GM21423 (cell line): ENCODE data around the gene VGLL4.

Source experiments
- ATAC-seq: cut with Tn5 transposase; IDR thresholded peaks from one replicate; pipeline ENCODE4 v1.9.1; 2021; ENCODE audit warnings: mild to moderate bottlenecking, moderate library complexity; ENCODE audit not compliant: unreplicated experiment

The VGLL4 gene

DNA sequence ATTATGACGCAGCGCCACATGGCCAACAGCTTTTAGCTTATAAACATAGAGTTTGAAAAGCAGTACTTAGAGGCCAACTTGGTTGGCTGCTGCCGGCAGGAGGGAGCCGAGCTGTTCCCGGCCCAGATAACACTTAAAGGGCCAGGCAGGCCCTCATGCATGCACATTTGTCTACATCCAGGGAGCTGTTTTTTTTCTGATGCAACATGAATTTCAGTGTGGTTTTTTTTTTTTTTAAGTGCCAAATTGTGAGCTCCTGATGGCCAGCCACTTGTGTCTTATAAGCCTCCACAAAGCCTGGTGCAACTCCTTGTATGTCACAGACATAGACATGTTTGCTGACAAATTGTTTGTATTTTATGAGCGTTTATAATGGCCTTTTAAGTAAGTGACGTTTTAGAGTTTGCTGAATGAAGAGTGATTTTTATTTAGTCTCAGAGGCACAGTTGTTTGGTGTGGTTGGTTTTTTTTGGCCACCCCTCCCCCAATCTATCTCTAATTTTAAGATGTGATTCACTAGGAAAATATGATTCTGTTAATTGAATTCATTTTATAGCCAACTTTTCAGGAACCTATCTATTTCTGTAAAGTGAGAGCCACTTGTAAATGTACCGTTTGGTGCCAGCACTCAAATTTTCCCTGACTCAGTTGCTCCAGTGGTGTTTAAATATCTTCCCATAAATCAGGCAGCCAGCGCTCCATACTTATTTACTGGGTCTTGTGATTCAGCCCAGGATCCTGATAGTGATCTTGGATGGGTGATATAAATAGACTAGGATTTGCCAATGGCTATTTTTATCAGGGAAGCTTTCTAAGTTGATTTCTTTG lies 134.3 kb downstream of the VGLL4 start:
- ATAC-seq: no peak

DNA sequence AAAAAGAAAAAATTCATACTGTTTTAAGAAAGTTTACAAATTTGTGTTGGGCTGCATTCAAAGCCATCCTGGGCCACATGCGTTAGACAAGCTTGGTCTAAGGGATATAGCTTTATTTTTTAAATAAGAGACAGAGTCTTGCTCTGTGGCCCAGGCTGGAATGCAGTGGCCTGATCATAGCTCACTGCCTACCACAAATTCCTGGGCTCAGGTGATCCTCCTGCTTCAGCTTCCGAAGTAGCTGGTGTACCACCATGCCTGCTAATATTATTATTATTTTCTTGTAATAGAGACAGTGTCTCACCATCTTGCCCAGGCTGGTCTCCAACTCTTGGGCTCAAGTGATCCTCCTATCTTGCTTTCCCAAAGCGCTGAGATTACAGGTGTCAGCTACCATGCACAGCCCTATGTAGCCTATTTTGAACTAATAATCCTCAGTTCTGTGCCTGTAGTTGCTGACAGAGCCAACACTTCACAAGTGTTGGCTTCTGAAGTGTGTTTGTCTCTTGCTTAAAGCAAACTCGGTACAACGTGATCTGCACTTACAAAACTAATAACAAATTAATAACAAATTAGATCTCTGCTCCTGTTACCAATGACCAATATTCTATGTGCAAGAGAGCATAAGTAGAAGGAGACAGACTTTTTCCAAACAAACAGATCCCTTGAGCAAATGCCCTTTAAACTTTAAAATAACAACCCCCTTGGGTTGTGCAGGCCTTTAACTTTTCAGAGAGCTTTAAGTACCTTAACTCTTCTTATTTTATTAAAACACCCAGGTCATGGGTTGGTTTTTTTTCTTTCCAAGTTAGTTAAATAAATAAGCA lies 135.2 kb downstream of the VGLL4 start:
- no peak for ATAC-seq

DNA sequence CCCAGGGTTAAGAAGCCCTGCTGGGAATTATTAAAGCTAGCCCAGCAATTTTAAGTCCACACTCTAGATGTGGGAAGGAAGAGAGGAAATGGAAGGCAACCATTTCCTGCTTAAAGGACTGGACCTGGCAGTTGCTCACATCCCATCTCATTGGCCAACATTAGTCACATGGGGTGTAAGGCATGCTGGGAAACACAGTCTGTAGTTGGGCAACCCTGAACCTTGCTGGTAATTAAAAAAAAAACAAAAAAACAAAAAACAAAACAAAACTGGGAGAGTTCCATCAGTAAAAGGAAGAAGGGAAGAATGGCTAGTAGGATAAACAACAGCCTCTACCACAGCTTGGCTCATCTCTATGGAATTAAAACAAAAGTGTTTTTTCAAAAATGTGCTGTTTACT lies 136.0 kb downstream of the VGLL4 start:
- ATAC-seq: no peak
